IMR-90 (cell line): Measurements from ENCODE around the gene TMPRSS11E. TPM values are rescaled to one million over a fixed set of nuclear protein-coding genes. Genes with fewer than 3 reads are reported as not detected.
A peak's percentile ranks its signal among the peaks of the same experiment; 100 is the strongest.

Source experiments
- ATAC-seq: fragments of 200-7000 bp; cut with Tn5 transposase; 2 replicates; pipeline ENCODE4 v1.9.1; 2020; ENCODE audit warnings: low read depth, mild to moderate bottlenecking, moderate library complexity
- BruUV-seq: library from RNA; stranded (reverse); fragments of 400-500 nt; replicated peaks from 2 replicates; lab custom pipeline; 2021; lab: Mats Ljungman, UMichigan
- CTCF ChIA-PET: fragments of 300-600 bp; formaldehyde crosslinking; extraction: SDS; loops from one replicate; lab custom pipeline; 2021; ENCODE audit warnings: antibody characterized with exemption; lab: Yijun Ruan, JAX
- POLR2A ChIA-PET: fragments of 300-600 bp; sonication (Branson Sonifier 250); formaldehyde crosslinking; loops from one replicate; lab custom pipeline; 2022; ENCODE audit warnings: antibody characterized with exemption; ENCODE audit not compliant: unreplicated experiment; lab: Charles Lee
- DNase-seq: peaks from one replicate; pipeline ENCODE4 v3.0.0; 2013
- H2AFZ ChIP-seq: replicated peaks from 2 replicates; pipeline ENCODE3; 2013; ENCODE audit warnings: low read length, mild to moderate bottlenecking; ENCODE audit not compliant: poor library complexity
- H2AK5ac ChIP-seq: 2 replicates; pipeline ENCODE4 v1.6.1; 2013; ENCODE audit warnings: low read depth, low read length, inconsistent platforms
- H2AK9ac ChIP-seq: replicated peaks from 2 replicates; pipeline ENCODE3; 2013; ENCODE audit warnings: mild to moderate bottlenecking, low read depth, low read length, moderate library complexity; ENCODE audit not compliant: poor library complexity
- H2BK120ac ChIP-seq: 2 replicates; pipeline ENCODE4 v1.6.1; 2013; ENCODE audit warnings: low read depth, low read length, inconsistent platforms
- H2BK15ac ChIP-seq: 3 replicates; pipeline ENCODE4 v1.6.1; 2013; ENCODE audit warnings: low read depth, low read length, inconsistent platforms
- H2BK20ac ChIP-seq: 2 replicates; pipeline ENCODE4 v1.6.1; 2013; ENCODE audit warnings: low read depth, mild to moderate bottlenecking, inconsistent platforms, low read length, moderate library complexity
- H2BK5ac ChIP-seq: 2 replicates; pipeline ENCODE4 v1.6.1; 2013; ENCODE audit warnings: mild to moderate bottlenecking, low read depth, low read length, inconsistent platforms; ENCODE audit not compliant: poor library complexity, severe bottlenecking
- H3K14ac ChIP-seq: replicated peaks from 2 replicates; pipeline ENCODE4 v1.6.1; 2013; ENCODE audit warnings: low read depth, low read length, inconsistent platforms
- H3K18ac ChIP-seq: 2 replicates; pipeline ENCODE4 v1.6.1; 2013; ENCODE audit warnings: low read depth, low read length, control low read depth
- H3K23ac ChIP-seq: 2 replicates; pipeline ENCODE4 v1.6.1; 2013; ENCODE audit warnings: low read depth, low read length, inconsistent platforms
- H3K27ac ChIP-seq: 2 replicates; pipeline ENCODE4 v1.5.1; 2013; ENCODE audit warnings: mild to moderate bottlenecking, control low read depth, low read length; ENCODE audit not compliant: insufficient read depth
- H3K27me3 ChIP-seq: 2 replicates; pipeline ENCODE4 v1.6.1; 2013; ENCODE audit warnings: low read length; ENCODE audit not compliant: control insufficient read depth, insufficient read depth
- H3K36me3 ChIP-seq: 2 replicates; pipeline ENCODE4 v1.6.1; 2013; ENCODE audit warnings: low read length, mixed read lengths; ENCODE audit not compliant: control insufficient read depth, insufficient read depth
- H3K4ac ChIP-seq: 2 replicates; pipeline ENCODE4 v1.6.1; 2013; ENCODE audit warnings: low read depth, low read length, inconsistent platforms
- H3K4me1 ChIP-seq: 2 replicates; pipeline ENCODE4 v1.6.1; 2013; ENCODE audit warnings: low read length, mixed read lengths; ENCODE audit not compliant: control insufficient read depth, insufficient read depth
- H3K4me2 ChIP-seq: 2 replicates; pipeline ENCODE4 v1.6.1; 2013; ENCODE audit warnings: low read depth, mild to moderate bottlenecking, control low read depth, low read length, moderate library complexity
- H3K4me3 ChIP-seq: 2 replicates; pipeline ENCODE4 v1.5.1; 2013; ENCODE audit warnings: low read depth, mild to moderate bottlenecking, control low read depth, low read length, moderate library complexity; ENCODE audit not compliant: insufficient read depth
- H3K56ac ChIP-seq: 2 replicates; pipeline ENCODE4 v1.6.1; 2013; ENCODE audit warnings: low read length, inconsistent platforms; ENCODE audit not compliant: insufficient read depth; ENCODE audit errors: extremely low read depth
- H3K79me1 ChIP-seq, 2 experiments: 2 replicates each; pipeline ENCODE4 v1.6.1; 2013; ENCODE audit warnings: low read length in 2 of 2, inconsistent platforms in 1 of 2, low read depth in 1 of 2
- H3K9ac ChIP-seq: 2 replicates; pipeline ENCODE4 v1.6.1; 2013; ENCODE audit warnings: low read depth, low read length, control low read depth
- H3K9me1 ChIP-seq: 2 replicates; pipeline ENCODE4 v1.6.1; 2013; ENCODE audit warnings: low read length, inconsistent platforms; ENCODE audit not compliant: insufficient read depth
- H3K9me3 ChIP-seq: 2 replicates; pipeline ENCODE4 v1.6.1; 2013; ENCODE audit warnings: low read length; ENCODE audit not compliant: control insufficient read depth, insufficient read depth
- H4K20me1 ChIP-seq: 2 replicates; pipeline ENCODE4 v1.6.1; 2013; ENCODE audit warnings: low read length, inconsistent platforms; ENCODE audit not compliant: insufficient read depth
- H4K5ac ChIP-seq: 2 replicates; pipeline ENCODE4 v1.6.1; 2013; ENCODE audit warnings: mild to moderate bottlenecking, low read depth, low read length, control low read depth
- H4K8ac ChIP-seq, 2 experiments: 2 replicates each; pipeline ENCODE4 v1.6.1; 2013; ENCODE audit warnings: low read depth in 2 of 2, low read length in 2 of 2, control low read depth in 1 of 2, inconsistent platforms in 1 of 2
- H4K91ac ChIP-seq: 2 replicates; pipeline ENCODE4 v1.6.1; 2013; ENCODE audit warnings: low read depth, low read length, inconsistent platforms; ENCODE audit not compliant: insufficient read depth
- CEBPB ChIP-seq: IDR thresholded peaks from 2 replicates; pipeline ENCODE4 v1.6.1; 2012; ENCODE audit warnings: low read depth, low read length, improper control_type of control experiment
- CHD1 ChIP-seq: IDR thresholded peaks from 2 replicates; pipeline ENCODE4 v1.6.1; 2012; ENCODE audit warnings: low read depth, low read length, improper control_type of control experiment
- MAZ ChIP-seq: IDR thresholded peaks from 2 replicates; pipeline ENCODE4 v1.6.1; 2012; ENCODE audit warnings: low read depth, mild to moderate bottlenecking, low read length, improper control_type of control experiment, moderate library complexity, borderline replicate concordance
- MXI1 ChIP-seq: IDR thresholded peaks from 2 replicates; pipeline ENCODE4 v1.6.1; 2012; ENCODE audit warnings: low read depth, mild to moderate bottlenecking, low read length, moderate library complexity, borderline replicate concordance
- NFE2L2 ChIP-seq: fragments of 150-350 bp; IDR thresholded peaks from 2 replicates; pipeline ENCODE4 v1.6.1; 2016; ENCODE audit warnings: low read depth, mild to moderate bottlenecking, low read length
- RAD21 ChIP-seq: IDR thresholded peaks from 2 replicates; pipeline ENCODE4 v1.6.1; 2012; ENCODE audit warnings: low read length, improper control_type of control experiment
- RCOR1 ChIP-seq: IDR thresholded peaks from 2 replicates; pipeline ENCODE4 v1.6.1; 2012; ENCODE audit warnings: mild to moderate bottlenecking, low read length, improper control_type of control experiment; ENCODE audit not compliant: insufficient replicate concordance
- RFX5 ChIP-seq: IDR thresholded peaks from 2 replicates; pipeline ENCODE4 v1.8.0; 2012; ENCODE audit warnings: low read depth, mild to moderate bottlenecking, low read length, moderate library complexity
- SMC3 ChIP-seq: fragments of 150-350 bp; IDR thresholded peaks from 2 replicates; pipeline ENCODE4 v1.6.1; 2016; ENCODE audit warnings: low read depth, mild to moderate bottlenecking, antibody characterized with exemption, low read length, moderate library complexity
- USF2 ChIP-seq: fragments of 150-350 bp; IDR thresholded peaks from 2 replicates; pipeline ENCODE4 v1.6.1; 2017; ENCODE audit warnings: mild to moderate bottlenecking, antibody characterized with exemption, low read length, low read depth
- WGBS, 2 experiments: methylation state at CpG; one replicate each; pipeline versions ENCODE4 v1.1.5 to v1.1.7; 2013; ENCODE audit warnings: missing lambda C conversion rate in 2 of 2; ENCODE audit not compliant: insufficient read length in 1 of 2; ENCODE audit errors: extremely low coverage in 2 of 2; 5-methylcytosine and 5-hydroxymethylcytosine counted together
- dilution Hi-C: fragments of 300-500 bp; cut with HindIII; formaldehyde crosslinking; loops from one replicate; pipeline ENCODE4 v1.14.3; 2018; ENCODE audit warnings: low sequenced_read_pairs; ENCODE audit not compliant: unreplicated experiment
- in situ Hi-C: fragments of 300-500 bp; cut with MboI; formaldehyde crosslinking; loops from 3 replicates; pipeline ENCODE4 v1.14.3; 2019; ENCODE audit warnings: low sequenced_read_pairs, inconsistent platforms, mixed read lengths
- intact Hi-C: fragments of 100-400 bp; cut with micrococcal nuclease; formaldehyde crosslinking; loops from 2 replicates; pipeline ENCODE4 v1.10.0; 2022
- polyA plus RNA-seq, 3 experiments: library from polyadenylated mRNA; depleted of rRNA; stranded (reverse); fragments of >200 nt; gene quantifications; 2 replicates each; pipeline ENCODE4 v1.2.3, GENCODE V29; 2012; ENCODE audit warnings: low replicate concordance in 1 of 3
- total RNA-seq: library from RNA; depleted of rRNA; stranded (reverse); fragments of >200 nt; gene quantifications from 2 replicates; pipeline ENCODE4 v1.2.3, GENCODE V29; 2012
- TF ChIP-seq, protein P1 (sequence below): conservative IDR thresholded peaks from 2 replicates; pipeline ENCODE4 v1.5.1; 2012; ENCODE audit warnings: mild to moderate bottlenecking, low read depth, low read length, improper control_type of control experiment

Gene TMPRSS11E
- total and polyA plus RNA-seq, 2 of the 4 experiments (the other 2 are of a cell fraction) = not detected

GRCh38 chr4:68416591-68416990 lies 30.7 kb upstream of the TMPRSS11E start:
- POLR2A ChIA-PET = no interaction called here
- no peaks in the 10 kb centered on the region for H3K9me1 ChIP-seq
- H2BK5ac ChIP-seq = no peak overlapping the region
- H3K4me3 ChIP-seq = no peak overlapping the region
- H2BK20ac ChIP-seq = no peak overlapping the region
- no peak overlapping the region for H2AK5ac ChIP-seq
- H2BK120ac ChIP-seq = no peak overlapping the region
- no peaks in the 10 kb centered on the region for H3K9me3 ChIP-seq
- H3K4ac ChIP-seq = no peak overlapping the region
- no peak overlapping the region for H2BK15ac ChIP-seq
- no peak overlapping the region for H3K56ac ChIP-seq
- no peak overlapping the region for H4K5ac ChIP-seq
- no TSS peak for BruUV-seq
- WGBS, 2 experiments = no CpG with 5 or more reads among the region's 3 CpGs
- no peak overlapping the region for H3K9ac ChIP-seq
- H2AFZ ChIP-seq = no peak overlapping the region
- TF ChIP-seq USF2 (no peak), RCOR1 (no peak), MAZ (no peak), RFX5 (no peak), RAD21 (no peak), CHD1 (no peak), CEBPB (no peak), NFE2L2 (no peak), MXI1 (no peak), SMC3 (no peak)
- TF ChIP-seq, protein P1, sequence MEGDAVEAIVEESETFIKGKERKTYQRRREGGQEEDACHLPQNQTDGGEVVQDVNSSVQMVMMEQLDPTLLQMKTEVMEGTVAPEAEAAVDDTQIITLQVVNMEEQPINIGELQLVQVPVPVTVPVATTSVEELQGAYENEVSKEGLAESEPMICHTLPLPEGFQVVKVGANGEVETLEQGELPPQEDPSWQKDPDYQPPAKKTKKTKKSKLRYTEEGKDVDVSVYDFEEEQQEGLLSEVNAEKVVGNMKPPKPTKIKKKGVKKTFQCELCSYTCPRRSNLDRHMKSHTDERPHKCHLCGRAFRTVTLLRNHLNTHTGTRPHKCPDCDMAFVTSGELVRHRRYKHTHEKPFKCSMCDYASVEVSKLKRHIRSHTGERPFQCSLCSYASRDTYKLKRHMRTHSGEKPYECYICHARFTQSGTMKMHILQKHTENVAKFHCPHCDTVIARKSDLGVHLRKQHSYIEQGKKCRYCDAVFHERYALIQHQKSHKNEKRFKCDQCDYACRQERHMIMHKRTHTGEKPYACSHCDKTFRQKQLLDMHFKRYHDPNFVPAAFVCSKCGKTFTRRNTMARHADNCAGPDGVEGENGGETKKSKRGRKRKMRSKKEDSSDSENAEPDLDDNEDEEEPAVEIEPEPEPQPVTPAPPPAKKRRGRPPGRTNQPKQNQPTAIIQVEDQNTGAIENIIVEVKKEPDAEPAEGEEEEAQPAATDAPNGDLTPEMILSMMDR = no peak
- H3K27ac ChIP-seq = no peak overlapping the region
- dilution Hi-C loops = no loop called here
- CTCF ChIA-PET = no interaction called here
- no peaks in the 10 kb centered on the region for H3K27me3 ChIP-seq
- ATAC-seq (peak; percentile 60; the same call in 1 of the 2 replicates), DNase-seq (peak; percentile 21)
- no peaks in the 10 kb centered on the region for H3K79me1 ChIP-seq
- no peak overlapping the region for H3K4me2 ChIP-seq
- in situ Hi-C loops = no loop called here
- no peak overlapping the region for H3K18ac ChIP-seq
- no peak overlapping the region for H4K91ac ChIP-seq
- no peak overlapping the region for H2AK9ac ChIP-seq
- no peak overlapping the region for H4K8ac ChIP-seq
- H4K20me1 ChIP-seq = no peaks in the 10 kb centered on the region
- intact Hi-C loops = no loop called here
- no peak overlapping the region for H3K14ac ChIP-seq
- H3K4me1 ChIP-seq = no peaks in the 10 kb centered on the region
- H3K36me3 ChIP-seq = no peaks in the 10 kb centered on the region
- H3K23ac ChIP-seq = no peak overlapping the region
